Neural crest cell (in vitro differentiated cells): ENCODE results near the gene TMEM151A. TPM values are rescaled to one million over a fixed set of nuclear protein-coding genes. Genes with fewer than 3 reads are reported as not detected.

Experiments
- DNase-seq: peaks from one replicate; pipeline ENCODE4 v3.0.0; 2021; ENCODE audit warnings: low read depth, mixed read lengths, low spot score
- H3K27ac Mint-ChIP-seq: one replicate; pipeline ENCODE4 v1.8.0; 2021; ENCODE audit warnings: mild to moderate bottlenecking, mixed read lengths; ENCODE audit not compliant: unreplicated experiment
- H3K27me3 Mint-ChIP-seq: 2 replicates; pipeline ENCODE4 v1.8.0; 2021; ENCODE audit warnings: low read depth, mild to moderate bottlenecking, mixed read lengths
- H3K36me3 Mint-ChIP-seq: 2 replicates; pipeline ENCODE4 v1.8.0; 2021; ENCODE audit warnings: low read depth, mild to moderate bottlenecking, mixed read lengths
- H3K4me1 Mint-ChIP-seq: 2 replicates; pipeline ENCODE4 v1.8.0; 2021; ENCODE audit warnings: mixed read lengths
- H3K4me3 Mint-ChIP-seq: one replicate; pipeline ENCODE4 v1.8.0; 2021; ENCODE audit warnings: mild to moderate bottlenecking, mixed read lengths
- H3K9me3 Mint-ChIP-seq: 2 replicates; pipeline ENCODE4 v1.8.0; 2021; ENCODE audit warnings: mixed read lengths
- total RNA-seq: library from RNA; stranded (reverse); gene quantifications from 2 replicates; pipeline ENCODE4 v1.2.1, GENCODE V29; 2021
- TF ChIP-seq, protein P1 (sequence below): fragments of 200-600 bp; sonication (generic); conservative IDR thresholded peaks from 2 replicates; pipeline ENCODE4 v1.5.0; 2021; ENCODE audit warnings: antibody characterized with exemption, mild to moderate bottlenecking

The TMEM151A gene
- total RNA-seq, 1 donor from 2014 or later, result 1.0 TPM

DNA sequence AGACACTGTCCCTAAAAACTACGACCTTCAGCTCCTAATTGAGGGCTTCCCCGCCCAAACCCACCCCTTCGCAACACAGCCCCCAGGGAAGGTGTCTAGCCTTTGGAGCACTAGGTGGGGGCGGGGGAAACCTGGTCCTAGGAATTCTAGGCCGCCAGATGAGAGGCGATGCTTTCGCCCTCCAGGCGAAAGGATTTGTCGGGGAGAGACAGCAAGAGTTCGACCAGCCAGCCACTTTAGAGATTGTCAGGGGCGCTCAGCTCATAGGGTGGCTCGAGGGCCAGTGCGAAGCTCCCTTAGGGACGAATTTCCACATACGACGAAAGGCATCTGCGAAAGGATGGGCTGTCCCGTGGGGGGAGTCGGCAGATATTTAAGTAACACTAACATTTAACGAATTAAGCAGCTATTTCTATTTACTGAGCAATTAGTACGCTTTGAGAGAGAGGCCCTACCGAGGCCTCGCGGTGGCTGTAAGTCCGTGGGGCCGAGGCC, 19.8 kb downstream of the TMEM151A start:
- Mint-ChIP-seq H3K9me3 (no peaks in the 10 kb centered on the region), H3K27me3 (peaks cover 5% of the 10 kb centered on the region), H3K4me3 (peak overlapping the region; percentile 93), H3K27ac (peak overlapping the region; percentile 93), H3K4me1 (peaks cover 22% of the 10 kb centered on the region), H3K36me3 (no peaks in the 10 kb centered on the region)
- TF ChIP-seq, protein P1, sequence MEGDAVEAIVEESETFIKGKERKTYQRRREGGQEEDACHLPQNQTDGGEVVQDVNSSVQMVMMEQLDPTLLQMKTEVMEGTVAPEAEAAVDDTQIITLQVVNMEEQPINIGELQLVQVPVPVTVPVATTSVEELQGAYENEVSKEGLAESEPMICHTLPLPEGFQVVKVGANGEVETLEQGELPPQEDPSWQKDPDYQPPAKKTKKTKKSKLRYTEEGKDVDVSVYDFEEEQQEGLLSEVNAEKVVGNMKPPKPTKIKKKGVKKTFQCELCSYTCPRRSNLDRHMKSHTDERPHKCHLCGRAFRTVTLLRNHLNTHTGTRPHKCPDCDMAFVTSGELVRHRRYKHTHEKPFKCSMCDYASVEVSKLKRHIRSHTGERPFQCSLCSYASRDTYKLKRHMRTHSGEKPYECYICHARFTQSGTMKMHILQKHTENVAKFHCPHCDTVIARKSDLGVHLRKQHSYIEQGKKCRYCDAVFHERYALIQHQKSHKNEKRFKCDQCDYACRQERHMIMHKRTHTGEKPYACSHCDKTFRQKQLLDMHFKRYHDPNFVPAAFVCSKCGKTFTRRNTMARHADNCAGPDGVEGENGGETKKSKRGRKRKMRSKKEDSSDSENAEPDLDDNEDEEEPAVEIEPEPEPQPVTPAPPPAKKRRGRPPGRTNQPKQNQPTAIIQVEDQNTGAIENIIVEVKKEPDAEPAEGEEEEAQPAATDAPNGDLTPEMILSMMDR, result no peak
- DNase-seq, result no peak

DNA sequence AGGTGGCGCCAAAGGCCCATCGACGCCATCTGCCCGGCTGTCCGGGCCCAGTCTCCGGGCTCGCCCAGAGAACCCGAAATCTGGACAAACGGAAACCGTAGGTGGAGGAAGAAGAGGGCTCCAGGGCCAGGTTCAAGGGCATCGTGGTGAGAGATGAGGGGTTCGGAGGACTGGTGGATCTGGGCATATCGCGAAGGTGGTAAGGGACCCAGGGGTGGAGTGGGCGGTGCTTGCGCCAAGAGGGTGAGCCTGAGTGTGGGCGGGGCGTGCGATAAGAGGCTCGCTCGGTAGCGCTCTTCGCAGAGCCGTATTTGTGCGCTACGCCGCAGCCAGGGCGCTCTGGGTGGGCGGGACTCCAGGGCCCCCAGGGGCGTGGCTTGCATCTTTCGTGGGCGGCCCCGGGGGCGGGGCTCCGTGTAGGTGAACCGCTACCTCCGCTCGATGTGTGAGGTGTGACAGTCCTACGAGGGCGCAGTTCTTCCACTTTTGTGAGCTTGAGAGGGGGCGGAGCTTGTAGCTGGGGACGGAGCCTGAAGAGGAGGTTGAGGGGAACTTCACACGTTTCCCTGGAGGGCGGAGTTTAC, 20.4 kb downstream of the TMEM151A start:
- peaks cover 5% of the 10 kb centered on the region for H3K27me3 Mint-ChIP-seq
- peak; percentile 72 for DNase-seq
- no peaks in the 10 kb centered on the region for H3K9me3 Mint-ChIP-seq
- H3K27ac Mint-ChIP-seq, result peak overlapping the region; percentile 93
- TF ChIP-seq, protein P1, result peak; percentile 88
- H3K4me3 Mint-ChIP-seq, result peak overlapping the region; percentile 93
- no peaks in the 10 kb centered on the region for H3K36me3 Mint-ChIP-seq
- peaks cover 22% of the 10 kb centered on the region for H3K4me1 Mint-ChIP-seq

DNA sequence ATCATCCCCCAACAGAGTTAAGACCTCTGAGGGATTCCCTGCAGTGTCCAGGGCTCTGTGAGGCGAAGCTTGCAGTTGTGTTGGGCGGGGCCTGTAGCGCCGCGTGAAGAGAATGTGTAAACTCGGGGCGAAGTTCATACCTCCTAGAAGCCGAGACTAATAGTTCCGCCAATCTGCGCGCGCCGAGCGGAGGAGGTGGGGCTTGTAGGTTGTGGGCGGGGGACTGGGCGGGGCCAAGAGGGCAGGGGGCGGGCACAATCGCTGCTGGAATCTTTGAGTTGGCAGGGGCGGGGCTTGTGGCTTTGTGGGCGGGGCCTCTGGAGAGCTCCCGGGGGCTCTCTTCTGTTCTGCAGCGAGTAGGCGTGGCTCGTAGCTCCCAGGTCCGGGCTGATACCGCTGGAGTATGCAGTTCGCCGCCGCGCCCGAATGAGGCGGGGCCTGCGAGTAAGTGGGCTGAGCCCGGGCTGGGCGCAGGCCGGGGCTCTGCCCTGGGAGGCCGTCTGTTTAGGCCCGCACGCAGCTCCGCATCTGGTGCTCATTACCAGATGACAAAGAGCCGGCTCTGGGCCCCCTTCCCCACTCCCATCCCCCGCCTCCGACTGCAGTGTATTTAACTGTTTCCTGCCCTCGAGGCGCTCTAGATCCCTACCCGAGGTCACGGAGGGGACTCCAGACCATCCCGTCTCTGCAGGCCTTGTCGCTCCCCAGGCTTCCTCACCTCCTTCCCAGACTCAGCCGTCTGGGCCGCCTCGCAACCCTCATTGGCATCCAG, 21.0 kb downstream of the TMEM151A start:
- TF ChIP-seq, protein P1, result peak; percentile 15
- Mint-ChIP-seq H3K36me3 (no peaks in the 10 kb centered on the region), H3K4me3 (peak overlapping the region; percentile 93), H3K27me3 (peaks cover 2% of the 10 kb centered on the region), H3K27ac (peak overlapping the region; percentile 93), H3K9me3 (no peaks in the 10 kb centered on the region), H3K4me1 (peaks cover 29% of the 10 kb centered on the region)
- peak; percentile 100 for DNase-seq

DNA sequence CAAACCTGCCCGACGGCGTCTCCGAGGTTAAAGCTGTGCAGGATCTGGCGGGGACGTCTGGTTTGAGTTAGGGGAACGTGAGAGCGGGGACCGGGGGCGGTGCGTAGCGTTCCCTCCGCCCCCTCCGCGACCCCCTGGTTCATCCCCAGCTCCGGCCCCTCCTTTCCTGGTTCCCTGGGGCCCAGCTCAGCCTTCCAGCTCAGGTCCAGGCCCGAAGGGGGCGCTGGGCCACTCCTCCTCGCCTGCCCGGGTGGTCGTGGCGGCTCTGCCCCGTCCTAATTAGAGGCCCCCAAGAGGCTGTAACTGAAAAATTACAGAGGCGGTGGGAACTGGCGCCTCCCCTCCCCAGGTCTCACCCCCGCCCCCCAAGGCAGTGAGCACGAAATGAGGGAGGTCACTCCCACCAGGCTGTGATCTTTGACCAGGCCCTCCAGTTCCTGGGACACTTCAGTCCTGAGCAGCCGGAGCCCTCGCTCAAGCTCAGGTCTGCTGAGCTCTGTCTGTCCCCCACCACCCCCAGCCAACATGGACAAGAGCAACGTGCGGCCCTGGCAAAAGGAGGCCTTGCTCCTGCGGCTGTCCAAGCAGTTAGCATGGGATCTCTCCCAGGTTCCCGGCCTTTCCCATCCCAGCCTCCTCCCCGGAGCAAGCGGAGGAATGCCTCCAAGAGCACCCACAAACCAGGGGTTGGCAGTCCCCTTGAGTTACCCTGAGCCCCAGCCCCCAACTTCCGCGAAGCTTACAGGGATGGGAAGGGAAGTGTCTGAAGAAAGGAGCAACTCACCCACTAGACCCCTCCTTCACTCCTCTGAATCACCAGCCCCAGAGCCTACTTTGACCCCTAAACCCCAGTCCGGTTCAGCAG, 21.9 kb downstream of the TMEM151A start:
- peak overlapping the region; percentile 93 for H3K4me3 Mint-ChIP-seq
- peak overlapping the region; percentile 89 for H3K27ac Mint-ChIP-seq
- H3K9me3 Mint-ChIP-seq, result no peaks in the 10 kb centered on the region
- TF ChIP-seq, protein P1, result peak; percentile 14
- peaks cover 36% of the 10 kb centered on the region for H3K4me1 Mint-ChIP-seq
- H3K36me3 Mint-ChIP-seq, result no peaks in the 10 kb centered on the region
- H3K27me3 Mint-ChIP-seq, result peaks cover 2% of the 10 kb centered on the region
- DNase-seq, result no peak

DNA sequence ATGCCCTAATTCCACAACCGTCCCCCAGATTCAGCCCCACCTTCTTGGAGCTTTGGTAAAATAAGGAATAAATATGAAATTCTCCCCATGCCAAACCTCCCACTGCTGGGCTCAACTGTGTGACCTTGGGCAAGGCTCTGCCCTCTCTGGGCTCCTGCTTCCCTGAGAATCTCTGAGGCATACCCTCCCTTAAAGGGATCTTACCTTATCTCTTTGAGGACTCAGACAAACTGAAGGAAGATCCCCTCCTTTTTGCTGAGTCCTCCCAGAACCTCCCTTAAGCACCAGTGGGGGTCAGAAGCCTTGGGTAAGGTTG, 22.4 kb downstream of the TMEM151A start:
- no peaks in the 10 kb centered on the region for H3K9me3 Mint-ChIP-seq
- DNase-seq, result no peak
- TF ChIP-seq, protein P1, result no peak
- no peaks in the 10 kb centered on the region for H3K36me3 Mint-ChIP-seq
- peaks cover 1% of the 10 kb centered on the region for H3K27me3 Mint-ChIP-seq
- H3K4me3 Mint-ChIP-seq, result peak overlapping the region; percentile 74
- H3K27ac Mint-ChIP-seq, result peak overlapping the region; percentile 6
- peaks cover 41% of the 10 kb centered on the region for H3K4me1 Mint-ChIP-seq
